Adipocyte (in vitro differentiated cells): ENCODE results near the gene RUNDC3A.

ENCODE experiments used
- DNase-seq: peaks from one replicate; pipeline ENCODE4 v3.0.0-alpha.2; 2015; ENCODE audit warnings: low read depth
- H3K27me3 ChIP-seq: replicated peaks from 2 replicates; pipeline ENCODE4 v1.7.0; 2013; ENCODE audit warnings: mild to moderate bottlenecking, low read length, moderate library complexity; ENCODE audit not compliant: control insufficient read depth, insufficient read depth
- H3K36me3 ChIP-seq: 2 replicates; pipeline ENCODE4 v1.7.0; 2013; ENCODE audit warnings: low read length, mild to moderate bottlenecking, moderate library complexity; ENCODE audit not compliant: control insufficient read depth, insufficient read depth, severe bottlenecking
- H3K4me1 ChIP-seq: 2 replicates; pipeline ENCODE4 v1.7.0; 2013; ENCODE audit warnings: mild to moderate bottlenecking, low read length, moderate library complexity; ENCODE audit not compliant: control insufficient read depth, insufficient read depth
- H3K4me3 ChIP-seq: 2 replicates; pipeline ENCODE4 v1.7.0; 2013; ENCODE audit warnings: mild to moderate bottlenecking, low read length, moderate library complexity
- H3K9ac ChIP-seq: 2 replicates; pipeline ENCODE4 v1.7.0; 2013; ENCODE audit warnings: mild to moderate bottlenecking, low read length, moderate library complexity
- H3K9me3 ChIP-seq: 2 replicates; pipeline ENCODE4 v1.7.0; 2013; ENCODE audit warnings: mild to moderate bottlenecking, low read length, moderate library complexity; ENCODE audit not compliant: control insufficient read depth

RUNDC3A gene

DNA sequence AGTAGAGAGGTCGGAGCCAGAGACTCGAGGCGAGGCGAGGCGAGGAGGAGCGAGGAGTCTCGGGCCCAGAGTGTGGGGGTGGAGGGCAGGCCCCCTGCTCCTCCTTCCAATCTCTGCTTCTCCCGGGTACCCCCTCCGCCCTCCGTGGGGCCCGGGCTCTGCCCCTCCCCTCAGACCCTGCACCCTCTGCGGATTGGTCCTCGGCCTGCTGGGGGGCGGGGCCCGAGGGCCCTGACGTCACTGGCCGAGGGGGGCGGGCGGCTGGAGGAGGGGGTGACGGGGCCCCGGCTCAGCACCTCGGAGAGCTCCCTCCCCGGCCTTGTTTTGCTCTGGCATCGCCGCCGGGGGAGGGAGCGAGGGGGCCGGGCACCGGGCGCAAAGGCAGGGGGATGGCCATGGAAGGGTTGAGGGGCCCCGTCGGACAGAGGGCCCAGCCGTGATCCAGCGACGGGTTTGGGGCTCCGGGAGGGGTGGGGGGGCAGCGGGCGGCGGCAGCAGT lies at the start of gene RUNDC3A:
RUNDC3A (plus strand) TSS at position 282 of the 499 bp plus-strand sequence. CDS start 232 bp downstream, outside the sequence.
- DNase-seq = peak; percentile 94
- Histone ChIP-seq H3K36me3 (no peaks in the 10 kb centered on the region), H3K27me3 (peaks cover 53% of the 10 kb centered on the region), H3K4me3 (no peak within 1 kb of the TSS), H3K9ac (no peak within 1 kb of the TSS), H3K4me1 (no peaks in the 10 kb centered on the region), H3K9me3 (no peaks in the 10 kb centered on the region)

DNA sequence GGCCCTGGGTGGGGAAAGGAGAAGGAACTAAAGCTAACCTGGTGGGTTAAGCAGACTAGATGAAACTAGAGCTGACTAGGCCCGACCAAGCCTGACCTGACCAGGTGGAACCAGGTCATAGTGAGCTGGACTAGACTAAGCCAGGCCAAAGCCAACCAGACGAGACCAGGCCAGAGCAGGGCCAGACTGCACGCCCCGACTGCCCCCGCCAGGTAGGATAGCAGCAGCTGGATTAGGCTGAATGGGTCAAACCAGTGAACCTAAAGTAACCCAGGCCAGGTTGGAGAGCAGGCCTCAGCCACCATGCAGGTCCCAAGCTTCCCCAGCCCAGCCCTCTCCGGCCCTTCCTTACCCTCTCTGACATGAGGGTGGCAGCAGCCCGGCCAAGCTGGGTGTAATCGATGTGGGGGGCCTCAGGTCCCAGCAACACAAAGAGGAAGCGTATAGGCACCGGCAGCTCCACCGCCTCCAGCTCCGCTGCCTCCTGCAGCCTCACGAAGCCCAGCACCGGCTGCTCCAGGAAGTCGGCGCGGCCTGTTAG lies 49.5 kb upstream of the RUNDC3A start:
- H3K27me3 ChIP-seq = peaks cover 42% of the 10 kb centered on the region
- DNase-seq = no peak

DNA sequence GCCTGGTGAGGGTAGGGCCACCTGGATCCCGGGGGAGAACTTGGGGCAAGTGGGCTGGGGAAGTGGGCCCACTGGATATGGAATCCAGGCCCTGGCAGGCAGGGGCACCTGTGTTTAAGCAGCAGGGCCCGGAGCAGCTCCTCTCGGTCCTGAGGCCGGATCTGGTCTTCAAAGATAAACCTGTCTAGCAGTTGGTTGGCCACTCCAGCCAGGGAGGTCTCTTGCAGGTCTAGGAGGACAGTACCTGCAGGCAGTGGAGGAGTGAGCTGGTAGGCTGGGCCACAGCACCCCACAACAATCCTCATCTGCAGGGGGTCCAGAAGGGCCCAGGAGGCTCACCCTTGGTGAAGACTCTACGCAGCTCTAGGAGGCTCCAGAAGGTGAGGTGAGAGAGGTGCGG lies 48.1 kb upstream of the RUNDC3A start:
- Histone ChIP-seq H3K36me3 (no peaks in the 10 kb centered on the region), H3K4me3 (no peak overlapping the region), H3K9me3 (no peaks in the 10 kb centered on the region), H3K4me1 (no peaks in the 10 kb centered on the region), H3K27me3 (peaks cover 37% of the 10 kb centered on the region), H3K9ac (no peak overlapping the region)
- no peak for DNase-seq

More for the DNA sequence above, 49.5 kb upstream of the RUNDC3A start:
- no peak overlapping the region for H3K4me3 ChIP-seq
- no peak overlapping the region for H3K9ac ChIP-seq
- no peaks in the 10 kb centered on the region for H3K36me3 ChIP-seq
- H3K9me3 ChIP-seq = no peaks in the 10 kb centered on the region
- no peaks in the 10 kb centered on the region for H3K4me1 ChIP-seq

DNA sequence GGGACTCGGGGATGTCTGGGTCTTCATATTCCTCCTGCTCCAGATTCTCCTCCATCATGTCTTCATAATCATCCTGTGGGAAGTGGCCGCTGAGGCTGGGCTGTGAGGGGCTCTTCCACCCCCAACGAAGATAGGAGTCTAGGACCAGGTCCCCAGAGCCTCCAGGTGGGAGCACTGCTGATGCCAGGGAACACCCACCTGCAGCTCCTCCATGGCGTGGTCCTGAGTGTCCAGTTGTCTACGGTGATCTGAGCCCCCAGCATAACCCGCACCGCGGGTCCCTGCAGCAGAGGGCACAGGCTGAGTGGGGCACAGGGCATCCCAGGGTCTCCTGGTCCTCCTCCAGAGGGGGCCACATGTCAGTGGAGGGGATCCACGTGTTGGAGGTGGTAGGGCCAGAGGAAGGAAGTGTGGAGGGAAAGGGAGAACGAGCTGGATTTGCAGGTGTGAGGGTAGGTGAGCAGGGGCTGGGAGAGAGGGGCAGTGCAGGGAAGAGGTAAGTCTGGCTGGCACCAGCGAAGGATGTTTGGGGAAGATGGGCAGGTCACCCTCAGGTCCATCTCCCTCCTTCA lies 45.7 kb upstream of the RUNDC3A start:
- Histone ChIP-seq H3K9me3 (no peaks in the 10 kb centered on the region), H3K9ac (no peak overlapping the region), H3K27me3 (peaks cover 26% of the 10 kb centered on the region), H3K4me1 (no peaks in the 10 kb centered on the region), H3K4me3 (no peak overlapping the region), H3K36me3 (no peaks in the 10 kb centered on the region)
- no peak for DNase-seq

DNA sequence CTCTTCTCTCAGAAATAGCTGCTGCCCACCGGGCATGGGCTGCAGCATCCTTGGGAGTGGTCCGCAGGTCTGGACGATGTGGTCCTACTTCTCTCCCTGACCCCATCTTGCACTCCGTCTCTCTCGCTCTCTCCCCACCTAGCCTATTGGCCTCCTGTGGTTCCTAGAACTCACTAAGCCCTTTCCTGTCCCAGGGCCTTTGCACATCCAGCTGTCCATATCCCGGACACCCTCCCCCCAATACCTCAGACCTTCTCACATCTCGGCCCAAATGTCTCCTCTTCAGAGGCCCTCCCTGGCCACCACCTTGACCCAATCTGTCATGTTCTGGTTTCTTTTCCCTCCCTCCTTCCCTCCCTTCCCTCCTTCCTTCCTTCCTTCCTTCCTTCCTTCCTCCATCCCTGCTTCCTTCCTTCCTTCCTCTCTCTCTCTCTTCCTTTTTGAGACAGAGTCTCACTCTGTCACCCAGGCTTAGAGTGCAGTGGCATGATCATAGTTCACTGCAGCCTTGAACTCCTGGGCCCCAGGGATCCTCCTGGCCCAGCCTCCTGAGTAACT lies 45.0 kb upstream of the RUNDC3A start:
- no peak overlapping the region for H3K4me3 ChIP-seq
- no peak overlapping the region for H3K9ac ChIP-seq
- no peaks in the 10 kb centered on the region for H3K4me1 ChIP-seq
- H3K9me3 ChIP-seq = no peaks in the 10 kb centered on the region
- no peaks in the 10 kb centered on the region for H3K36me3 ChIP-seq
- no peak for DNase-seq
- peaks cover 28% of the 10 kb centered on the region for H3K27me3 ChIP-seq

DNA sequence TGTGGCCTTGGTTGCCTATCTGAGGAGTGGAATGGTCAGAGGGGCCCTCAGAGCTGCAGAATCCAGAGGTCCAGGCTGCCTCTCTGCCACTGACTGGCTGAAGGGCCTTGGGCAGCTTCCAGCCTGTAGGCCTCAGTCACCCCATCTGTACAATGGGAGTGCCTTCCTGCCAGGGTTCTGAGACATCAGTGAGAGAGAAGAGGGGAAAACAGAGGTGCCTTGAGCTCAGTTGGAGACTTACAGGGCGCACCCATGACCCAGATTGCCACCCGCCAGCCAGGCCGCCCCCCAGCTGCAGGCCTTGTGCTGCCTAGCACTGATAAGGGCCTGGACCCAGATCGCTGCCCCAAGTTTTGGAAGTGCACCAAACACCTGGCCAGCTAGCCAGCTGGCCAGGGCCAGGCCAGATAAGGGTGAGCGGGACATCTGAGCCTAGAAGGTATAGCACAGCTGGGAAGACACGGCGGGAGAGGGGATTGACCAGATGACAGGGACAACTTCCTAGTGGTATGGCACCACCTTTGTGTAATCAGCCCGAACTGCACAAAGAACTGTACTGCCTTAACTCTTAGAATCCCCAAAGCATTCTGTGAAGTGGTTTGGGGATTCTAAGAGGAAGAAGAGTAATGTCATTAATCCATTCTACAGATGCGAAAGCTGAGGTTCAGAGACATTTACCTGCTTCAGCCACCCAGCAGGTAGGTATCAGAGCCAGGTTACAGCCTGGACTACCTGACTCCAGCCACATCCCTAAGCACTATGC lies 41.8 kb upstream of the RUNDC3A start:
- Histone ChIP-seq H3K36me3 (no peaks in the 10 kb centered on the region), H3K27me3 (peaks cover 42% of the 10 kb centered on the region), H3K4me1 (peaks cover 4% of the 10 kb centered on the region), H3K4me3 (no peak overlapping the region), H3K9ac (no peak overlapping the region), H3K9me3 (no peaks in the 10 kb centered on the region)
- no peak for DNase-seq

DNA sequence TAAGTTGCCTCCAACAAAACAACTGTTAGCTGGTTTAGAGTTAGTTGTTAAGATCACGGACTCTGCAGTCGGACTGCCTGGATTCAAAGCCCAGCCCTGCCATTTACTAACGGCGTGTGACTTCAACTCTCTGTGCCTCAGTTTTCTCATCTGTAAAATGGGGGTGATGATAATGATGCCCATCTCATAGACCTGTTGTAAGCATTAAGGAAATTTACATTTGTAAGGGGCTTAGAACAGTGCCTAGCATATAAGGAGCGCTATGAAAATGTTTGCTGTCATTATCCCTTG lies 41.3 kb upstream of the RUNDC3A start:
- H3K9me3 ChIP-seq = no peaks in the 10 kb centered on the region
- H3K4me3 ChIP-seq = no peak overlapping the region
- H3K4me1 ChIP-seq = peaks cover 4% of the 10 kb centered on the region
- H3K27me3 ChIP-seq = peaks cover 41% of the 10 kb centered on the region
- H3K36me3 ChIP-seq = no peaks in the 10 kb centered on the region
- DNase-seq = no peak
- H3K9ac ChIP-seq = no peak overlapping the region

DNA sequence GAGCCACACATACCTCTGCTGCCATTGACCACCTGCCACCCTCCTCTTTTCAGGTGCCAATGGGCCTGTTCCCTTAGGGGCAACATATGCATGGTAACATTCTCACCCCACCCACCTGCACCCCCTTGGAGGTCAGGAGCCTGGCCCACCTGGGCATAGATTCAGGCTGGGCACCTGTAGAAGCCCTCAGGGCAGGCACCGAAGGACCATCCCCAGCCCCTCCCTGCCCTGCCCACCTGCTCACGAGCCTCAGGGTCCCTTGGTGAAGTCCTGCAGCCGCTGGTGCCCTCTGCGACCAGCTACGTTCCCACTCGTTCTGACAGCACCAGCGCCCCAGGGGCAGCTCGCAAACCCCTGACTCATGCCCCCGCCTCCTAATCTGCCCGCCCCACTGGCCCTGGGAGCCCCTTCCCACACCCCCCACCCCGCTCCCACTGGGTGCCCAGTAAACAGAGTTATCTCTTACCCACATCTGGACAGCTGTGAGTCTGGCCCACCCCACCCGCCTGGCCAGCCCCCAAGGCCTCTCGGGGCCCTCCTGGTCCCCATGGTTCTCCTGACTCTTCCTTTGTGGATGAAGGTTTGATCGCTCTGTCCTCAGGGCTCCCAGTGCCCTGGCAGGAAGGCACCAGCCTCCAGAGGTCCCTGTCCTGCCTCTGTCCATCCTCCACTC lies 40.4 kb upstream of the RUNDC3A start, which contains the start of gene SLC4A1:
SLC4A1 (minus strand) TSS at position 318 of the 673 bp plus-strand sequence. CDS start 5,269 bp downstream, outside the sequence.
- Histone ChIP-seq H3K27me3 (peaks cover 40% of the 10 kb centered on the region), H3K9me3 (no peaks in the 10 kb centered on the region), H3K9ac (no peak within 1 kb of the TSS), H3K36me3 (no peaks in the 10 kb centered on the region), H3K4me1 (peaks cover 4% of the 10 kb centered on the region), H3K4me3 (no peak within 1 kb of the TSS)
- DNase-seq = no peak

DNA sequence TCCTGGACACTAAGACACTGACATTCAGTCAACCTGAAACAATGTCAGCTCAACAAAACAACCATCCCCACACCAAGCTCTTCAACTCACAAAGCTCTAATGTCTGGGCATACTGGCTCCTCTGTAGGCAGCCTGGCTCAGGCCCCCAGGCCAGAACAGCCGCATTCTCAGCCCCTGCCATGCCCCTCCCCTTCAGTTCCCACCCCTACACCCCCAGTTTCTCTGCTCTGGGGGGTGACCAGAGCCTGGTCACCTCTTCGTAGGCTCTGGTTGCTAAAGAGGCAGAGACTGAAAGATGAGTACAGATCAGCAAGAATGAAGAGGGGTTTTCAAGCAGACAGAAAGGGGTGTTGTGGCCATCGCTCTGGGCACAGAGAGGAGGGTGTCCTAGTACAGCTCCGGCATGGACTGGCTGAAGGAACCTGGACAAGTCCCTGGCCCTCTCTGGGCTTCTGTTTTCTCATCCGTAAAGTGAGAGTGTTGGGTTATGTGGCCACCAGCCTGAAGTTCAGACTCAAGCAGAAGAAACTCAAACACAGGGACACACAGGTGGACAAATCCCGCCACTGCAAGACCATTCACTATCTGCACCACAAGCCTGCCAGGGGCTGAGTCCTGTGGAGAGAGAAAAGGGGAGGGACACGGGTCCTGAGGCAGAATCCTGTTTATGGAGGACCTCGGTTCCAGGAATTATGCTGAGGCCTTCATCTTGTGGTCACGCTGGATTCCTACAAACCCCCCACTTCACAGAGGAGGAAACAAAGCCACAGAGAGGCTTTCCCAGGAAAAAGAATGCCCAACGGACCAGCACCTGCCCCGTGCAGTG lies 39.5 kb upstream of the RUNDC3A start:
- DNase-seq = no peak
- Histone ChIP-seq H3K4me3 (no peak overlapping the region), H3K36me3 (no peaks in the 10 kb centered on the region), H3K27me3 (peaks cover 31% of the 10 kb centered on the region), H3K4me1 (peaks cover 4% of the 10 kb centered on the region), H3K9ac (no peak overlapping the region), H3K9me3 (no peaks in the 10 kb centered on the region)

DNA sequence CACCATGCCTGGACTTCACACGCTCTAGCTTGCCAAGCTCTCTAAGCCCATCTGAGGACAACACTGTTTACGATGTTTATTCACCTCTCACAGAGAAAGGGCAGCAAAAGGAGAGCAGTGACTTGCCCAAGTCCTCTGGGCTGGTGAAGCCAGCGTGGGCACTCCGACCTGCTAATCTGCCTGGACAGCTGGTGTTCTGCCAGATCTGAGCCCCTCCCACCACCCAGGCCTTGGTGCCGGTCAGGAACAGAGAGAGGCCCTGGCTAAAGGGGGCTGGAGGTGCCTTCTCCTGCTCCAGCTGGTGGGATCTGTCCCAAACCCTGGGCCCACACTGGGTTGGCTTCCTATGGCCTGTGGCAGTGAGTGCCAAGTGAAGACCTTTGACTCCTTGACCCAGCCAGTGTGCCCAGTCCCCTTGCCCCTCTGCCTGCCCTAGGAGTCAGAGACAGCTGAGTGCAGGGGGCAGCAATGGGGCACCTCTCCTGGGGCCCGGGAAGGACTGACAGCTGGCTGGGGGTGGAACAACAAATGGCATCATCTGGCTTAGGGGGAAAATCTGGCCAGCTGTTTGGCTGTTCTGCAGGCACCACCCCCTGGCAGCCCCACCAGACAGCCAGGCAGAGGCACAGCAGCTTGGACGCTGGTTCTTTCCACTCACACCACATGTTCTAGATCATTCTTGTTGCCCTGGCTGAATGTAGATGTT lies 38.7 kb upstream of the RUNDC3A start:
- no peak for DNase-seq
- peaks cover 4% of the 10 kb centered on the region for H3K4me1 ChIP-seq
- H3K36me3 ChIP-seq = no peaks in the 10 kb centered on the region
- H3K9ac ChIP-seq = no peak overlapping the region
- H3K9me3 ChIP-seq = no peaks in the 10 kb centered on the region
- H3K4me3 ChIP-seq = no peak overlapping the region
- peaks cover 35% of the 10 kb centered on the region for H3K27me3 ChIP-seq
